GM12878 (cell line): ENCODE data around the gene ETV6. TPM values are rescaled to one million over a fixed set of nuclear protein-coding genes. Genes with fewer than 3 reads are reported as not detected.
A peak's percentile ranks its signal among the peaks of the same experiment; 100 is the strongest.

Source experiments
- NFXL1 ChIP-seq: fragments of 450-650 bp; IDR thresholded peaks from 2 replicates; pipeline ENCODE4 v1.6.1; 2017; ENCODE audit warnings: antibody characterized with exemption, mild to moderate bottlenecking, borderline replicate concordance
- RAD21 ChIP-seq: IDR thresholded peaks from 2 replicates; pipeline ENCODE4 v1.6.1; 2011; ENCODE audit warnings: mild to moderate bottlenecking, low read depth, low read length, moderate library complexity; ENCODE audit not compliant: insufficient read depth
- USF1 ChIP-seq: IDR thresholded peaks from 2 replicates; pipeline ENCODE4 v1.6.1; 2011; ENCODE audit warnings: borderline replicate concordance, low read depth, mild to moderate bottlenecking, moderate library complexity, mixed read lengths, low read length; ENCODE audit not compliant: insufficient read depth; ENCODE audit errors: extremely low read length
- WRNIP1 ChIP-seq: IDR thresholded peaks from 2 replicates; pipeline ENCODE4 v1.6.1; 2011; ENCODE audit warnings: low read depth, low read length, improper control_type of control experiment, borderline replicate concordance
- ZBED1 ChIP-seq: IDR thresholded peaks from 2 replicates; pipeline ENCODE4 v1.6.1; 2016; ENCODE audit warnings: borderline replicate concordance
- ZNF24 ChIP-seq: fragments of 450-650 bp; IDR thresholded peaks from 2 replicates; pipeline ENCODE4 v1.6.1; 2017; ENCODE audit warnings: antibody characterized with exemption, mild to moderate bottlenecking
- ZZZ3 ChIP-seq: IDR thresholded peaks from 2 replicates; pipeline ENCODE4 v1.6.1; 2011; ENCODE audit warnings: low read depth; ENCODE audit not compliant: control insufficient read depth, insufficient read length
- polyA plus RNA-seq, 11 experiments: library from polyadenylated mRNA; depleted of rRNA in 4 of 11; unstranded in 6 of 11; stranded (reverse) in 5 of 11; fragments of >200 nt; fragmentation: Nextera tagmentation in 4 of 11; fragmentation: Illumina TruSeq in 1 of 11; extraction: Ambion mirVana in 4 of 11; extraction: Trizol in 1 of 11; gene quantifications; 1 replicate in 1 of 11; 2 replicates in 10 of 11; pipeline versions ENCODE4 v1.2.1 to v1.2.3, GENCODE V29; 2011 to 2016; ENCODE audit warnings: inconsistent platforms in 2 of 11, missing spikeins in 2 of 11, low read depth in 1 of 11
- total RNA-seq, 4 experiments: library from RNA; depleted of rRNA in 3 of 4; stranded (reverse); fragments of >200 nt in 3 of 4; fragmentation: Illumina TruSeq in 1 of 4; extraction: Trizol in 1 of 4; gene quantifications; 2 replicates each; pipeline versions ENCODE4 v1.2.1 to v1.2.3, GENCODE V29; 2013 to 2021
- TF ChIP-seq, protein P1 (sequence below): fragments of 450-650 bp; IDR thresholded peaks from 2 replicates; pipeline ENCODE4 v1.6.1; 2016; ENCODE audit warnings: mild to moderate bottlenecking
- TF ChIP-seq, protein P2 (sequence below): fragments of 450-650 bp; IDR thresholded peaks from 2 replicates; pipeline ENCODE4 v1.6.1; 2017; ENCODE audit warnings: antibody characterized with exemption, mild to moderate bottlenecking, moderate library complexity

Gene ETV6
- total and polyA plus RNA-seq, 10 of the 15 experiments (the other 5 are each of a cell fraction or from before 2014, with no cell fraction given) = 6.6 to 74.8 (median 24.6) TPM

- TF ChIP-seq, protein P1, sequence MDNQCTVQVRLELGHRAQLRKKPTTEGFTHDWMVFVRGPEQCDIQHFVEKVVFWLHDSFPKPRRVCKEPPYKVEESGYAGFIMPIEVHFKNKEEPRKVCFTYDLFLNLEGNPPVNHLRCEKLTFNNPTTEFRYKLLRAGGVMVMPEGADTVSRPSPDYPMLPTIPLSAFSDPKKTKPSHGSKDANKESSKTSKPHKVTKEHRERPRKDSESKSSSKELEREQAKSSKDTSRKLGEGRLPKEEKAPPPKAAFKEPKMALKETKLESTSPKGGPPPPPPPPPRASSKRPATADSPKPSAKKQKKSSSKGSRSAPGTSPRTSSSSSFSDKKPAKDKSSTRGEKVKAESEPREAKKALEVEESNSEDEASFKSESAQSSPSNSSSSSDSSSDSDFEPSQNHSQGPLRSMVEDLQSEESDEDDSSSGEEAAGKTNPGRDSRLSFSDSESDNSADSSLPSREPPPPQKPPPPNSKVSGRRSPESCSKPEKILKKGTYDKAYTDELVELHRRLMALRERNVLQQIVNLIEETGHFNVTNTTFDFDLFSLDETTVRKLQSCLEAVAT = 0 out of 2 replicates have a peak, but pooled peaks have one; percentile 16
- TF ChIP-seq USF1 = no peak
- TF ChIP-seq ZZZ3 = no peak
- no peak for TF ChIP-seq ZBED1
- TF ChIP-seq, protein P2, sequence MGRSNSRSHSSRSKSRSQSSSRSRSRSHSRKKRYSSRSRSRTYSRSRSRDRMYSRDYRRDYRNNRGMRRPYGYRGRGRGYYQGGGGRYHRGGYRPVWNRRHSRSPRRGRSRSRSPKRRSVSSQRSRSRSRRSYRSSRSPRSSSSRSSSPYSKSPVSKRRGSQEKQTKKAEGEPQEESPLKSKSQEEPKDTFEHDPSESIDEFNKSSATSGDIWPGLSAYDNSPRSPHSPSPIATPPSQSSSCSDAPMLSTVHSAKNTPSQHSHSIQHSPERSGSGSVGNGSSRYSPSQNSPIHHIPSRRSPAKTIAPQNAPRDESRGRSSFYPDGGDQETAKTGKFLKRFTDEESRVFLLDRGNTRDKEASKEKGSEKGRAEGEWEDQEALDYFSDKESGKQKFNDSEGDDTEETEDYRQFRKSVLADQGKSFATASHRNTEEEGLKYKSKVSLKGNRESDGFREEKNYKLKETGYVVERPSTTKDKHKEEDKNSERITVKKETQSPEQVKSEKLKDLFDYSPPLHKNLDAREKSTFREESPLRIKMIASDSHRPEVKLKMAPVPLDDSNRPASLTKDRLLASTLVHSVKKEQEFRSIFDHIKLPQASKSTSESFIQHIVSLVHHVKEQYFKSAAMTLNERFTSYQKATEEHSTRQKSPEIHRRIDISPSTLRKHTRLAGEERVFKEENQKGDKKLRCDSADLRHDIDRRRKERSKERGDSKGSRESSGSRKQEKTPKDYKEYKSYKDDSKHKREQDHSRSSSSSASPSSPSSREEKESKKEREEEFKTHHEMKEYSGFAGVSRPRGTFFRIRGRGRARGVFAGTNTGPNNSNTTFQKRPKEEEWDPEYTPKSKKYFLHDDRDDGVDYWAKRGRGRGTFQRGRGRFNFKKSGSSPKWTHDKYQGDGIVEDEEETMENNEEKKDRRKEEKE = no peak
- TF ChIP-seq ZNF24 = no peak
- TF ChIP-seq NFXL1 = no peak
- TF ChIP-seq WRNIP1 = no peak
- 0 out of 2 replicates have a peak, but pooled peaks have one; percentile 21 for TF ChIP-seq RAD21
Observed at GRCh38 chr12:11622876-11623281, 26.6 kb upstream of the ETV6 start (continued).
